Measurements from ENCODE around the gene ESRRB.
"Not testable (repeated sequence)": the region's sequence is repeated elsewhere in the genome, so short reads cannot be mapped to it uniquely, and the experiment has no call there.

The ESRRB gene

GRCh38 chr14:76509311-76509710 is 133.4 kb downstream of the ESRRB start:
- Histone ChIP-seq H3K27me3 (ENCODE audit: low read depth) (peaks cover 20% of the 10 kb centered on the region; the same call in 1 of the 2 replicates), H3K36me3 (replicated peaks) (no peaks in the 10 kb centered on the region), H3K4me1 (no peaks in the 10 kb centered on the region), H3K9me3 (no peaks in the 10 kb centered on the region), H3K4me3 (no peak overlapping the region)
- in situ Hi-C loops (cut with MboI; ENCODE audit: low sequenced_read_pairs) = no loop called here
- DNase-seq (ENCODE audit: low spot score in 2 of 2) = no peak

DNA sequence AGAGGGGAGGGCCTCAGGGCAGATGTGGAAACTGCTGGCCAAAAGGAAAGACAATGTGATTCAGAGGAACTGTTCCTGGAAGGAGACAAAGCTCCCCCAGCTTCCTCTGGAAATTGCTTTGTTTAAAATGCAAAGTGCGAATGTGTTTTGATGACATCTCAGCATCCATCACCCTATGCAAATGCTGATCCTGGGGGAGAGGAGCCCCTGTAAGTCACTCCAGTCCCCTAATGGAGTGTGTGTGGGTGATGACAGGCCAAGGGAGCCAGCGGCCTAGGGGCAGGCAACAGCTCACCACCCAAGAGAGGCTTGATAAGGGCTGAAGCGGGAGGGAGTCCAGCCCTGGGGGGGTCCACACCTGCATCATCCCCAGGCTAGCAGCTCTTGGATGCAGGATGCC is 134.2 kb downstream of the ESRRB start:
- H3K9me3 ChIP-seq = no peaks in the 10 kb centered on the region
- in situ Hi-C loops (cut with MboI; ENCODE audit: low sequenced_read_pairs) = no loop called here
- DNase-seq (ENCODE audit: low spot score in 2 of 2) = no peak
- no peaks in the 10 kb centered on the region for H3K4me1 ChIP-seq
- H3K36me3 ChIP-seq (replicated peaks) = no peaks in the 10 kb centered on the region
- peaks cover 22% of the 10 kb centered on the region; the same call in 1 of the 2 replicates for H3K27me3 ChIP-seq (ENCODE audit: low read depth)
- no peak overlapping the region for H3K4me3 ChIP-seq

DNA sequence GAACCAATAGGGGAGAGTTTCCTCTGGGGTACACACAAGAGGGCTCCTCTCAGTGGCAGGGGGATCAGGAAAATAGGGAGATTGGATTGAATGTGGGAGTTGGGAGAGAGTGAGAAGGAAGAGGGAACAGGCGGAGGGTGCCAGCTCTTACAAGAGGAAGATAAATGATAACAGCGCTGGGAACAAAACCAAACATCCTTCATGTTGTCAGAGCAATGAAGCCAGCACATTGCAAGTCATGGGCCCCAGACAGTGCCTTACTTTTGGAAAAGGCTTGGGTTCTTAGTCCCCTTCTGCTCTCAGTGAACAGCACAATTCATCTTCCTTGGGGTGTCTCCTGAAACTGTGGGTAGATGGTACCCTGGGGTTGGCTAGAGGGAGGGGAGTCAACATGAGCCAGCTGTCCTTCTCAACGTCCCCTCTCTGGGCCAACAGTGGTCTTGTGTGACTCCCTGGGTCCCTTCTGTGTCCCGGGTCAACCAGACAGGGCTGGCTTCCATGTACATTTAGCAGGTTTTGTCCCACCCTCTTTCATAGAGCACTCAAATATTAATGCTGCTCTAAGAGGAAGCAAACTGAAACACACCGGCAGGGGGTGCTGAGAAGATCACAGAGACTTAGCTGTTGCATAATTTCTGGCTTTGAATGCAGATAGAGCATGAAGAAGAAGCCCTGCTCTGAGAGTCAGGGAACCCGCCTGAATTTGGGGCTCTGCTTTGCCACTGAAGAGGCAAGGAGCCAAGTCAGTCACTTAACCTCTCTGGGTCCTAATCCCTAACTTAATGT is 138.5 kb downstream of the ESRRB start:
- Histone ChIP-seq H3K36me3 (replicated peaks) (no peaks in the 10 kb centered on the region), H3K9me3 (no peaks in the 10 kb centered on the region), H3K4me1 (no peaks in the 10 kb centered on the region), H3K27me3 (ENCODE audit: low read depth) (peaks cover 17% of the 10 kb centered on the region; the same call in 1 of the 2 replicates), H3K4me3 (no peak overlapping the region)
- DNase-seq (ENCODE audit: low spot score in 2 of 2) = peak; percentile 34 to 66
- in situ Hi-C loops (cut with MboI; ENCODE audit: low sequenced_read_pairs) = no loop called here

GRCh38 chr14:76516884-76517283 is 140.9 kb downstream of the ESRRB start:
- H3K9me3 ChIP-seq = no peaks in the 10 kb centered on the region
- in situ Hi-C loops (cut with MboI; ENCODE audit: low sequenced_read_pairs) = no loop called here
- H3K4me1 ChIP-seq = no peaks in the 10 kb centered on the region
- H3K36me3 ChIP-seq (replicated peaks) = no peaks in the 10 kb centered on the region
- peaks cover 5% of the 10 kb centered on the region; the same call in 1 of the 2 replicates for H3K27me3 ChIP-seq (ENCODE audit: low read depth)
- no peak overlapping the region for H3K4me3 ChIP-seq
- no peak for DNase-seq (ENCODE audit: low spot score in 2 of 2)

DNA sequence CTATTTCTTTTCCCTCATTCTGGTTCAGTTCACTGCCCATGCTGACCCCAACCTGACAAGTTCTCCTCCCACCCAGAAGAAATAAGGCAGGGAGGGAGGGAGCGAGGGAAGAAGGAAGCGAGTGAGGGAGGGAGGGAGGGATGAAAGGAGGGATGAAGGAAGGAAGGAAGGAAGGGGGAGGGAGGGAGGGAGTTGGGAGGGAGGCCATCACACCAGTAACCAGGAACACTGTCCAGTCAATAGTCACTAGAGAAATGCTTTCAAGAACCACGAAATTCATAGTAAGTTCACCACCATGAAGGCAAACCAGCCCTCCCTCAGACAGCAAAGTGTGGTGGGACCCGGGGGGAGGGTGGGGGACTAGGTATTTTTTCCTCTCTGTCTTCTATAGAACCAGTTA is 142.4 kb downstream of the ESRRB start:
- Histone ChIP-seq H3K4me3 (no peak overlapping the region), H3K4me1 (no peaks in the 10 kb centered on the region), H3K27me3 (ENCODE audit: low read depth) (peaks cover 11% of the 10 kb centered on the region; the same call in 1 of the 2 replicates), H3K9me3 (peaks cover 3% of the 10 kb centered on the region; the same call in 1 of the 2 replicates), H3K36me3 (replicated peaks) (no peaks in the 10 kb centered on the region)
- in situ Hi-C loops (cut with MboI; ENCODE audit: low sequenced_read_pairs) = no loop called here
- no peak for DNase-seq (ENCODE audit: low spot score in 2 of 2)

DNA sequence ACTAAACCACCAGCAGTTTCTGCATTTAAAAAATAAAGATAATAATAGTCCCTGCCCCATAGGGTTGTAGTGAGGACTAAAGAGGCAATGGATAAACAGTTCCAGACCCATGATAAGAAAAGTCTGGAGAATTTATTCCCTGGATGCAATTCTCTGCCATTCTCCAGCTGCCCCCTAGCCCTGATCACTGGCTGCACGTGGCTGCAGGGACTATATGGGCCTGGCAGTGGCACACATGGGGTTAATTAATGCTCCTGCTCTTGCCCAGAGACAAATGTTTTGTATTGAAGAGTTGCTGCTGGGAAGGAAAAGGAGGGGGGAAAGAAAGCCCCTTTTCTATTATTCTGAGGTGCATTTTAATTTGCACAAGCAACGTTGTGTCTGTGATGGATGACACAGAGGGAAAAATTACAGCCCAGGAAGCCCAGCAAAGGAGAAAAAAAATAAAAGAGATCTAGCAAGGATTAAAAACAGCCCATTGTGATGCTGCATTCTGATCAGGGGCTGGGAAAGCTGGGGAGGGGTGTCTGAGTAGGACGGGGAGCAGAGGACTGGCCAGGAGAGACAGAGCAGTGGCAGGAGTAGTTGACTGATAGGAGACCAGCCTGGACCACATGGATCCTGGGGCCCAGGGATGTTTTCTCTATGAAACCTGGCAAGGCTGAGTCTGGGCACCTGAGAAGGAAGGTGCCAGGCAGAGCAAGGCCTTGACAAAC is 149.3 kb downstream of the ESRRB start:
- no peak overlapping the region for H3K4me3 ChIP-seq
- peak in 1 of 2 experiments; percentile 32 for DNase-seq (ENCODE audit: low spot score in 2 of 2)
- 0 out of 2 replicates have a peak, but pooled peaks cover 8% of the 10 kb centered on the region for H3K27me3 ChIP-seq (ENCODE audit: low read depth)
- H3K9me3 ChIP-seq = peaks cover 3% of the 10 kb centered on the region; the same call in 1 of the 2 replicates
- in situ Hi-C loops (cut with MboI; ENCODE audit: low sequenced_read_pairs) = no loop called here
- H3K4me1 ChIP-seq = no peaks in the 10 kb centered on the region; the same call in 1 of the 2 replicates
- H3K36me3 ChIP-seq (replicated peaks) = no peaks in the 10 kb centered on the region

DNA sequence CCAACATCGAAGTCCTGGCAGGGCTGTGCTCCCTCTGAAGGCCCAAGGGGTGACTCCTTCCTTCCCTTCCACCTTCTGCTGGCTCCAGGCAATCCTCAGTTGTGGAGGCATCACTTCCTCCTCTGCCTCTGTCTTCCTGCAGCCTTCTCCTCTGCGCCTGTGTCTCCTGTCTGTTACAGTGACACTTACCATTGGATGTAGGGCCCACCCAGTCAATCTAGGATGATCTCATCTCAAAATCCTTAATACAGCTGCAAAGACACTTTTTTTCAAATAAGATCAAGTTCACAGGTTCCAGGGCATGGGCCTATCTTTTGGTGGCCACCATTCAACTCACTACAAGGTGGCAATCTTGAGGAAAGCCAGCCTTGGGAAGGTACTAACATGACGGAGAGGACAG is 155.1 kb downstream of the ESRRB start:
- Histone ChIP-seq H3K4me1 (no peaks in the 10 kb centered on the region), H3K4me3 (no peak overlapping the region), H3K9me3 (no peaks in the 10 kb centered on the region), H3K27me3 (ENCODE audit: low read depth) (peaks cover 7% of the 10 kb centered on the region; the same call in 1 of the 2 replicates), H3K36me3 (replicated peaks) (no peaks in the 10 kb centered on the region)
- in situ Hi-C loops (cut with MboI; ENCODE audit: low sequenced_read_pairs) = no loop called here
- DNase-seq (ENCODE audit: low spot score in 2 of 2) = no peak

GRCh38 chr14:76531821-76532318 is 155.9 kb downstream of the ESRRB start:
- Histone ChIP-seq H3K36me3 (replicated peaks) (no peaks in the 10 kb centered on the region), H3K4me1 (no peaks in the 10 kb centered on the region), H3K9me3 (no peaks in the 10 kb centered on the region), H3K27me3 (ENCODE audit: low read depth) (peaks cover 7% of the 10 kb centered on the region; the same call in 1 of the 2 replicates), H3K4me3 (no peak overlapping the region)
- no peak for DNase-seq (ENCODE audit: low spot score in 2 of 2)
- in situ Hi-C loops (cut with MboI; ENCODE audit: low sequenced_read_pairs) = no loop called here

GRCh38 chr14:76536636-76537035 is 160.7 kb downstream of the ESRRB start:
- in situ Hi-C loops (cut with MboI; ENCODE audit: low sequenced_read_pairs); H3K4me1 ChIP-seq; H3K4me3 ChIP-seq; H3K27me3 ChIP-seq (ENCODE audit: low read depth); DNase-seq (ENCODE audit: low spot score in 2 of 2); H3K36me3 ChIP-seq (replicated peaks); H3K9me3 ChIP-seq: not testable (repeated sequence)

GRCh38 chr14:76537906-76538647 is 162.1 kb downstream of the ESRRB start:
- peak; percentile 46 to 78 for DNase-seq (ENCODE audit: low spot score in 2 of 2)
- Histone ChIP-seq H3K36me3 (replicated peaks) (no peaks in the 10 kb centered on the region), H3K27me3 (ENCODE audit: low read depth) (peaks cover 5% of the 10 kb centered on the region; the same call in 1 of the 2 replicates), H3K4me3 (no peak overlapping the region), H3K9me3 (no peaks in the 10 kb centered on the region), H3K4me1 (peaks cover 5% of the 10 kb centered on the region)
- in situ Hi-C loops (cut with MboI; ENCODE audit: low sequenced_read_pairs) = no loop called here

- H3K36me3 ChIP-seq (replicated peaks) = no peaks in the 10 kb centered on the region
- in situ Hi-C loops (cut with MboI; ENCODE audit: low sequenced_read_pairs) = no loop called here
- peaks cover 5% of the 10 kb centered on the region for H3K4me1 ChIP-seq
- peaks cover 5% of the 10 kb centered on the region; the same call in 1 of the 2 replicates for H3K27me3 ChIP-seq (ENCODE audit: low read depth)
- no peaks in the 10 kb centered on the region for H3K9me3 ChIP-seq
- no peak overlapping the region for H3K4me3 ChIP-seq
- DNase-seq (ENCODE audit: low spot score in 2 of 2) = no peak
Observed at GRCh38 chr14:76538648-76539008, 162.7 kb downstream of the ESRRB start.

- no peak for DNase-seq (ENCODE audit: low spot score in 2 of 2)
- Histone ChIP-seq H3K9me3 (no peaks in the 10 kb centered on the region), H3K36me3 (replicated peaks) (no peaks in the 10 kb centered on the region), H3K4me3 (no peak overlapping the region), H3K27me3 (ENCODE audit: low read depth) (0 out of 2 replicates have a peak, but pooled peaks cover 5% of the 10 kb centered on the region), H3K4me1 (peaks cover 5% of the 10 kb centered on the region)
- in situ Hi-C loops (cut with MboI; ENCODE audit: low sequenced_read_pairs) = no loop called here
Observed at GRCh38 chr14:76539130-76539529, 163.2 kb downstream of the ESRRB start.

DNA sequence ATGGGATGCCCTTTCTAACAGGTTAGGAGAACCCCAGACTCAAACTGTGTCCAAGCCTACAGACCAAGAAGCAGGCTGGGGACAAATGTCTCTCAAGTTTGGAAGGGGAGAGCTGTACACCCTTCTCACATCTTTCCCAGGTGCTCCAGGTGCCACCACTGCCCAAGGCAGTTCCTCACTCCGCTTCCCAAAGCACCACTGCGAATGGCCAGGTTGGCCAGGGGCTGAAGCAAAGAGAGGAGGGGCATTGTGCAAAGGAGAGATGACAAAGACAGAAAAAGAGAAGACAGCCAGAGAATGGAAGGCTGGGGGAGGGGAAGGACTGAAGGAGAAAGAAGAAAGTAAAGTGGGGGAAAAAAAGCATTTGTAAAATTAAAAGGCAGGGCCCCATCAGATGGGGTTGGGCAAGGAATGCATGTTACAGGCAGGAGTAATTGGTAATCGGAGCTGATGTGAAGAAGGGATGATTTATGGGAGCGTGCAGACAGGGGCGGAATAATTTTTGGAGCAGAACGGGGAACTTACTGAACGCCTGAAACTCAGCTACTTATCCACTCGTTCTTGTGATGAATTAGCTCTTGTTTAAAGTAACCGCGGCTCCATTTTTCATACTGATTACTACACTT is 165.8 kb downstream of the ESRRB start:
- H3K4me1 ChIP-seq = peaks cover 5% of the 10 kb centered on the region
- no peaks in the 10 kb centered on the region for H3K27me3 ChIP-seq (ENCODE audit: low read depth)
- in situ Hi-C loops (cut with MboI; ENCODE audit: low sequenced_read_pairs) = no loop called here
- no peak for DNase-seq (ENCODE audit: low spot score in 2 of 2)
- no peaks in the 10 kb centered on the region for H3K9me3 ChIP-seq
- no peaks in the 10 kb centered on the region for H3K36me3 ChIP-seq (replicated peaks)
- H3K4me3 ChIP-seq = no peak overlapping the region

Data from HAP-1 (cell line).